Measurements from ENCODE around the gene CCDC50. TPM values are rescaled to one million over a fixed set of nuclear protein-coding genes. Genes with fewer than 3 reads are reported as not detected.

CCDC50 gene
- total RNA-seq, 1 donor from 2014 or later = 134 TPM

DNA sequence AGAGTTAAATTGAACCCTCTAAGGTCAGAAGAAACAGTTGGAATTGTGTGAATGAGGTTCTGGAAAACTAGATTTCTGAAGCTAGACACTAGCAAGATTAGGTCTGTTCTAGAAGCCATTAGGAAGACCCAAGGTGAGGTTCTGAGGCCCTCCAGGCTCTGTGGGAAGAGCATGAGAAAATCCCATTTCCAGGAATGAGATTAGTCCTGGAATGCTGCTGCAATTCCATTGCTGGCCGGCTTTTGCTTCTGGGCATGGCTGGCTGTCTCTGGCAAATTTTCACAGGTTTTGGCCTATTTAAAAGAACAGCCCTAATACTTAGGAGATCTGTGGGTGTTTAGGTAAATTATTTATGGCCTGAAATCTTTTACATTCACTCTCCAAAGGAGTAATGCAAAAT is 104.8 kb downstream of the CCDC50 start:
- TF ChIP-seq, protein P1, sequence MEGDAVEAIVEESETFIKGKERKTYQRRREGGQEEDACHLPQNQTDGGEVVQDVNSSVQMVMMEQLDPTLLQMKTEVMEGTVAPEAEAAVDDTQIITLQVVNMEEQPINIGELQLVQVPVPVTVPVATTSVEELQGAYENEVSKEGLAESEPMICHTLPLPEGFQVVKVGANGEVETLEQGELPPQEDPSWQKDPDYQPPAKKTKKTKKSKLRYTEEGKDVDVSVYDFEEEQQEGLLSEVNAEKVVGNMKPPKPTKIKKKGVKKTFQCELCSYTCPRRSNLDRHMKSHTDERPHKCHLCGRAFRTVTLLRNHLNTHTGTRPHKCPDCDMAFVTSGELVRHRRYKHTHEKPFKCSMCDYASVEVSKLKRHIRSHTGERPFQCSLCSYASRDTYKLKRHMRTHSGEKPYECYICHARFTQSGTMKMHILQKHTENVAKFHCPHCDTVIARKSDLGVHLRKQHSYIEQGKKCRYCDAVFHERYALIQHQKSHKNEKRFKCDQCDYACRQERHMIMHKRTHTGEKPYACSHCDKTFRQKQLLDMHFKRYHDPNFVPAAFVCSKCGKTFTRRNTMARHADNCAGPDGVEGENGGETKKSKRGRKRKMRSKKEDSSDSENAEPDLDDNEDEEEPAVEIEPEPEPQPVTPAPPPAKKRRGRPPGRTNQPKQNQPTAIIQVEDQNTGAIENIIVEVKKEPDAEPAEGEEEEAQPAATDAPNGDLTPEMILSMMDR (conservative IDR thresholded peaks at IDR 0.05; ENCODE audit: low read depth, low read length) = no peak
- no peak for DNase-seq (ENCODE audit: low read depth)

DNA sequence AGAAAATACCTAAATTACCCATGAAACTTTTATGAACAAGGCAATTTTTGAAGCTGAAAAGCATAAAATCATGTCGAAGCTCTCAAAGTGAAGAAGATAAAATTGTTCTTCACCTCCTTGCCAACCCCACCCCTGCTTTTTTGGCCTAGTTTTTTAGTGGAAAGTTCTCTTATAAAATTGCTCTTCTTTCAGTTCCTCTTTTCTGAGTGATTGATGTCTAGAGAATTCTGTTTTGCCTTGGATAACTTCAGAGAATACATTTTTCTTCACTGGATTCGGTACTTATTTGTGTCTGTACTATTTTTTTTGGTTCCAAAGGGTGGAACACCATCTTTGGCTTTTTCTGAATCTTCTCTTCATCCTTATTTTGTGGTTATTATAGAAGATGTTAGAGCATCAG is 106.8 kb downstream of the CCDC50 start:
- TF ChIP-seq, protein P1 (conservative IDR thresholded peaks at IDR 0.05; ENCODE audit: low read depth, low read length) = no peak

More for the DNA sequence above, 104.8 kb downstream of the CCDC50 start:
- H3K4me3 ChIP-seq (ENCODE audit: low read depth, low read length) = no peak overlapping the region

DNA sequence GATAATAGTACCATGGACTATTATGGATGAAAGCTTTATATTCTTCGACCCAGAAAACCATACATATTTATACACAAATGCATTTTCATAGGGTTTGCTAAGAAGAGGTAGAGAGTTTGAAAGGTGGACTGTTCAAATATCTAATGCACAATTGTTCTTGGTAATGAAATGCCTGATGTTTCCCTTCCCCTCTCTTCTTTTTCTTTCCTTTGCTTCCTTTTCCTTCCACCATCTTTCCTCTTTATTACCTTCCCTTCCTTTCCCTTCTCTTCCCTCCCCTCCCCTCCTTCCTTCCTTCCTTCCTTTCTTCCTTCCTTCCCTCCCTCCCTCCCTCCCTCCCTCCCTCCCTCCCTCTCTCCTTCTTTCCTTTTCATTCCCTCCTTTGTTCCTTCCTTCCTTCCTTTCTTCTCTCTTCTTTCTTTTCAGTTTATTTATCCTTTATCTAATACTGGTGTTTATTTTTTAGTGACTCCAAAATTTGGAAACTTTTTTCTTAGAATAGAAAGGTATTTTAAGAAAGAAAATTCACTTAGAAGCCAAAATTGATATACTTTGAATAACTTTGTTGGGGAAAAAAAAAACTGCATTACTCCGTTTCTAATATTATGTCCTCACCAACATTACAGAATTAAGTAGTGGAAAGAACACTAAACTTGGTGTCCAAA is 109.1 kb downstream of the CCDC50 start:
- TF ChIP-seq, protein P1 (conservative IDR thresholded peaks at IDR 0.05; ENCODE audit: low read depth, low read length) = no peak
- no peak overlapping the region for H3K4me3 ChIP-seq (ENCODE audit: low read depth, low read length)
- no peak for DNase-seq (ENCODE audit: low read depth)

More for the DNA sequence above, 106.8 kb downstream of the CCDC50 start:
- no peak for DNase-seq (ENCODE audit: low read depth)
- no peak overlapping the region for H3K4me3 ChIP-seq (ENCODE audit: low read depth, low read length)

DNA sequence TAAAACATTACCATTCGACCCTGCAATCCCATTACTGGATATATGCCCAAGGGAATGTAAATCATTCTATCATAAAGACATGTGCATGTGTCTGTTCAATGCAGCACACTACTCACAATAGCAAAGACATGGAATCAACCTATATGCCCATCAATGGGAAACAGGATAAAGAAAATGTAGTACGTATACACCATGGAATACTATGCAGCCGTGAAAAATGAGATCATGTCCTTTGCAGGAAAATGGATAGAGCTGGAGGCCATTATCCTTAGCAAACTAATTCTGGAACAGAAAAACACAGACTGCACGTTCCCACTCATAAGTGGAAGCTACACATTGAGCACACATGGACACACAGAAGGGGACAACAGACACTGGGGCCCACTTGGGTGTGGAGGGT is 111.3 kb downstream of the CCDC50 start:
- TF ChIP-seq, protein P1 (conservative IDR thresholded peaks at IDR 0.05; ENCODE audit: low read depth, low read length) = no peak
- DNase-seq (ENCODE audit: low read depth) = no peak
- no peak overlapping the region for H3K4me3 ChIP-seq (ENCODE audit: low read depth, low read length)

DNA sequence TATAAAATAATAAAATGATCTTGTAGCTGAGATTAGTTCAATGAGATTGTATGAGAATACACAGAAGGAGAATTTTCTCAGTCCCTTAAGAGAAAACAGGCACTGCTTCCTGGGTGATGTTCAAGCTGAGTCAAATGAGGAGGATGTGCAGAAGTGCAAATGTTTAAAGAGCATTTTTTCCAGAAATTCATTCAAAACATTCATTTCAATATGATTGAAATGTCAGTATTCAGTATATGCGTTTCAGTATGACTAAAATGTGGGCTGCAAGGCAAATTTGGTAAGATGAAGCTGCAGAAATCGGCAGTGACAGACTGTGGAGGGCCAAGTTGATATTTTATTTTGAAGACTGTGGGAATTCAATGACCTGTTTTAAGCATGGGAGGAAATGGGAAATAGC is 112.5 kb downstream of the CCDC50 start:
- TF ChIP-seq, protein P1 (conservative IDR thresholded peaks at IDR 0.05; ENCODE audit: low read depth, low read length) = no peak

DNA sequence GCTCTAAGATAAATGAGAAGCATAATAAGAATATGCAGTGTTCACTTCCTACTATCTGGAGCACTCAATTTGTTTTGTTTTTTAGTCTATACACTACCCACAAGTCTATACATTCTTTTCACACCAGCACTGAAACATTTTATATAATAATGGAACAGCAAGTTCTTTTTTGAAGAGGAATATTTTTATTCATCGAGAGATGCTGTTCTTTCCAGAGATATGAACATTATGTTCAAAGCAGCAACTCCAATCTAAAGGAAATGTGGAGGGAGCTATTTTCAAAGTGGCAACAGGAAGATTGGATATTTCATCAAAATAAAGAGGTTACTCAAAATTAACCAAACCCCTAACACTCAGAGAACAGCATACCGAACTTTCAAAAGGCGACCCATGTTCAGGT is 115.4 kb downstream of the CCDC50 start:
- TF ChIP-seq, protein P1 (conservative IDR thresholded peaks at IDR 0.05; ENCODE audit: low read depth, low read length) = no peak
- H3K4me3 ChIP-seq (ENCODE audit: low read depth, low read length) = no peak overlapping the region
- no peak for DNase-seq (ENCODE audit: low read depth)

More for the DNA sequence above, 112.5 kb downstream of the CCDC50 start:
- no peak overlapping the region for H3K4me3 ChIP-seq (ENCODE audit: low read depth, low read length)
- no peak for DNase-seq (ENCODE audit: low read depth)

Other genes starting within 250 kb of the CCDC50 start
- not detected in 2 replicates for gene OSTN, start 130.2 kb upstream of the CCDC50 start, total RNA-seq
- 0.07 and 0.69 TPM in 2 replicates for gene UTS2B, start 1.1 kb downstream of the CCDC50 start, total RNA-seq
- not detected in 2 replicates for gene PYDC2, start 131.8 kb downstream of the CCDC50 start, total RNA-seq

Measured in epithelial cell of proximal tubule (primary cell).